ENCODE data around the gene ZNRD2.

Gene ZNRD2

DNA sequence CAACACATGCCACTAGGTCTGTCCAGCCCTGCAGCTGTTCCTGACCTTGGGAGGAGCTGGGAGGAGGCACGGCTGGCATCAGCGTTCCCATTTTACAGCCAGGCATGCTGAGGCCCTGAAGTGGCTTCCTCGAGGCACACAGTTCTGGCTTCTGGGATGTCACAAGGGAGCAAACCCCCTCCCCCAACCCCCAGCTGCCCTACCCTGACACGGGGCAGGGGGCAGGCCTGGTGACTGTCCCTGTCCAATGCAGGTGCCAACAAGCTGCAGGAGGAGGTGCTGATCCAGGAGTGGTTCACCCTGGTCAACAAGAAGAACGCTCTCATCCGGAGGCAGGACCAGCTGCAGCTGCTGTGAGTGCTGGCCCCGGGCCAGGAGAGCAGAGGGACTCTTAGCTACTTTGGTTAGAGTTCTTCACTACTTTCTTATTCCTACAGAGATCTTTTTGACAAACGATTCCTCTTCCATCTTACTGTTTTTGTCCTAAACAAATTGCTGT, 20.0 kb downstream of the ZNRD2 start:
- TF ChIP-seq, protein P1, sequence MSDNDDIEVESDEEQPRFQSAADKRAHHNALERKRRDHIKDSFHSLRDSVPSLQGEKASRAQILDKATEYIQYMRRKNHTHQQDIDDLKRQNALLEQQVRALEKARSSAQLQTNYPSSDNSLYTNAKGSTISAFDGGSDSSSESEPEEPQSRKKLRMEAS (IDR thresholded peaks at IDR 0.05) = no peak
- no peak for TF ChIP-seq TEAD4 (IDR thresholded peaks at IDR 0.05)
- TF ChIP-seq FOXM1 (IDR thresholded peaks at IDR 0.05; ENCODE audit: borderline replicate concordance, low read depth) = no peak
- TF ChIP-seq, protein P2, sequence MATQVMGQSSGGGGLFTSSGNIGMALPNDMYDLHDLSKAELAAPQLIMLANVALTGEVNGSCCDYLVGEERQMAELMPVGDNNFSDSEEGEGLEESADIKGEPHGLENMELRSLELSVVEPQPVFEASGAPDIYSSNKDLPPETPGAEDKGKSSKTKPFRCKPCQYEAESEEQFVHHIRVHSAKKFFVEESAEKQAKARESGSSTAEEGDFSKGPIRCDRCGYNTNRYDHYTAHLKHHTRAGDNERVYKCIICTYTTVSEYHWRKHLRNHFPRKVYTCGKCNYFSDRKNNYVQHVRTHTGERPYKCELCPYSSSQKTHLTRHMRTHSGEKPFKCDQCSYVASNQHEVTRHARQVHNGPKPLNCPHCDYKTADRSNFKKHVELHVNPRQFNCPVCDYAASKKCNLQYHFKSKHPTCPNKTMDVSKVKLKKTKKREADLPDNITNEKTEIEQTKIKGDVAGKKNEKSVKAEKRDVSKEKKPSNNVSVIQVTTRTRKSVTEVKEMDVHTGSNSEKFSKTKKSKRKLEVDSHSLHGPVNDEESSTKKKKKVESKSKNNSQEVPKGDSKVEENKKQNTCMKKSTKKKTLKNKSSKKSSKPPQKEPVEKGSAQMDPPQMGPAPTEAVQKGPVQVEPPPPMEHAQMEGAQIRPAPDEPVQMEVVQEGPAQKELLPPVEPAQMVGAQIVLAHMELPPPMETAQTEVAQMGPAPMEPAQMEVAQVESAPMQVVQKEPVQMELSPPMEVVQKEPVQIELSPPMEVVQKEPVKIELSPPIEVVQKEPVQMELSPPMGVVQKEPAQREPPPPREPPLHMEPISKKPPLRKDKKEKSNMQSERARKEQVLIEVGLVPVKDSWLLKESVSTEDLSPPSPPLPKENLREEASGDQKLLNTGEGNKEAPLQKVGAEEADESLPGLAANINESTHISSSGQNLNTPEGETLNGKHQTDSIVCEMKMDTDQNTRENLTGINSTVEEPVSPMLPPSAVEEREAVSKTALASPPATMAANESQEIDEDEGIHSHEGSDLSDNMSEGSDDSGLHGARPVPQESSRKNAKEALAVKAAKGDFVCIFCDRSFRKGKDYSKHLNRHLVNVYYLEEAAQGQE (IDR thresholded peaks at IDR 0.05; ENCODE audit: low read depth) = no peak
- TF ChIP-seq ZBTB7A (IDR thresholded peaks at IDR 0.05; ENCODE audit: low read depth) = no peak
- no peak for TF ChIP-seq NFIC (IDR thresholded peaks at IDR 0.05)
- no peak for TF ChIP-seq RAD21 (IDR thresholded peaks at IDR 0.05; ENCODE audit: low read depth)
- TF ChIP-seq EP300 (IDR thresholded peaks at IDR 0.05; ENCODE audit: borderline replicate concordance) = no peak
- no peak for TF ChIP-seq CEBPB (IDR thresholded peaks at IDR 0.05)
- TF ChIP-seq EGR1 (IDR thresholded peaks at IDR 0.05) = no peak
- no peak for TF ChIP-seq TAF1 (IDR thresholded peaks at IDR 0.05; ENCODE audit: low read depth)
- TF ChIP-seq TCF12 (IDR thresholded peaks at IDR 0.05; ENCODE audit: low read depth) = no peak
- no peak for TF ChIP-seq CREB1 (IDR thresholded peaks at IDR 0.05; ENCODE audit: low read depth)
- no peak for TF ChIP-seq YY1 (IDR thresholded peaks at IDR 0.05; ENCODE audit: low read depth)
- TF ChIP-seq, protein P3, sequence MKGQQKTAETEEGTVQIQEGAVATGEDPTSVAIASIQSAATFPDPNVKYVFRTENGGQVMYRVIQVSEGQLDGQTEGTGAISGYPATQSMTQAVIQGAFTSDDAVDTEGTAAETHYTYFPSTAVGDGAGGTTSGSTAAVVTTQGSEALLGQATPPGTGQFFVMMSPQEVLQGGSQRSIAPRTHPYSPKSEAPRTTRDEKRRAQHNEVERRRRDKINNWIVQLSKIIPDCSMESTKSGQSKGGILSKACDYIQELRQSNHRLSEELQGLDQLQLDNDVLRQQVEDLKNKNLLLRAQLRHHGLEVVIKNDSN (IDR thresholded peaks at IDR 0.05) = no peak

DNA sequence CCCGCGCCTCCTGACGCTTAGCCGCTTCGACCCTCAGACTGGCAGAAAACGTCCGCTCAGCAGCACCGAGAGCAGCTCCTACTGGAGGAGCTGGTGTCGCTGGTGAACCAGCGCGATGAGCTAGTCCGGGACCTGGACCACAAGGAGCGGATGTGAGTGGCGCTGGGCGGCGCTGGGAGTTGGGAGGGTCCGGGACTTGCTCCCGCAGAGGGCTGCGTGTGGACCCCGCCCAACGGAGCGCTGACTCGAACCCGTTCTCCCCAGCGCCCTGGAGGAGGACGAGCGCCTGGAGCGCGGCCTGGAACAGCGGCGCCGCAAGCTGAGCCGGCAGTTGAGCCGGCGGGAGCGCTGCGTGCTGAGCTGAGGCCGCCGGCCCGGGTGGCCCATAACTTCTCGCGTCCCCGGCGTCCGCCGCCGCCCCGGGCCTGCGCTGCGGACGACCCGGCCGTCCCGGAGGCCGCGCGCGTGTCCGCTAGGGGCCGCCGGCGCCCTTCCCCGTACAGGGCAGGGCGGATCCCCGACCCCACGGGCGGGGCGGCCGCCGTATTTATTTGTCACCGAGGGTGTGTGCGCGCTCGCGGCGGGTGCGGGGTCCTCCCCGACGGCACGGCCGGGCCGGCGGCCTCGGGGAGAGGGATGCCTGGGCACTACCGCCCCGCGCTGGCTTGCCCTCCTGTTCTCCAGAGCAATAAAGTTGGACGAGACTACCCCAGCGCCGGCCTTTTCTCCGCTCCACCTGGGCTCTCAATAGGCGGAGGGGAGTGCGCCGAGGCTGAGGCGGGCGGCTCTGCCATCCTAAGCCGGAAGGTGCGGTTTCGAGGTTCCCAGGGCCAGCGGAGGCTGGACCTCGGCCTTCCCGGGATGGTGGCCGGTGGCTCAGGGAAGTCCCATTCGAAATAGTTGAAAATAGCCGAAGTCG, 21.9 kb downstream of the ZNRD2 start:
- TF ChIP-seq, protein P3 (IDR thresholded peaks at IDR 0.05) = no peak
- TF ChIP-seq RAD21 (IDR thresholded peaks at IDR 0.05; ENCODE audit: low read depth) (no peak), TAF1 (IDR thresholded peaks at IDR 0.05; ENCODE audit: low read depth) (no peak), ZBTB7A (IDR thresholded peaks at IDR 0.05; ENCODE audit: low read depth) (no peak), CREB1 (IDR thresholded peaks at IDR 0.05; ENCODE audit: low read depth) (no peak), NFIC (IDR thresholded peaks at IDR 0.05) (no peak), TCF12 (IDR thresholded peaks at IDR 0.05; ENCODE audit: low read depth) (no peak), TEAD4 (IDR thresholded peaks at IDR 0.05) (no peak), YY1 (IDR thresholded peaks at IDR 0.05; ENCODE audit: low read depth) (no peak), EGR1 (IDR thresholded peaks at IDR 0.05) (no peak), CEBPB (IDR thresholded peaks at IDR 0.05) (no peak)

DNA sequence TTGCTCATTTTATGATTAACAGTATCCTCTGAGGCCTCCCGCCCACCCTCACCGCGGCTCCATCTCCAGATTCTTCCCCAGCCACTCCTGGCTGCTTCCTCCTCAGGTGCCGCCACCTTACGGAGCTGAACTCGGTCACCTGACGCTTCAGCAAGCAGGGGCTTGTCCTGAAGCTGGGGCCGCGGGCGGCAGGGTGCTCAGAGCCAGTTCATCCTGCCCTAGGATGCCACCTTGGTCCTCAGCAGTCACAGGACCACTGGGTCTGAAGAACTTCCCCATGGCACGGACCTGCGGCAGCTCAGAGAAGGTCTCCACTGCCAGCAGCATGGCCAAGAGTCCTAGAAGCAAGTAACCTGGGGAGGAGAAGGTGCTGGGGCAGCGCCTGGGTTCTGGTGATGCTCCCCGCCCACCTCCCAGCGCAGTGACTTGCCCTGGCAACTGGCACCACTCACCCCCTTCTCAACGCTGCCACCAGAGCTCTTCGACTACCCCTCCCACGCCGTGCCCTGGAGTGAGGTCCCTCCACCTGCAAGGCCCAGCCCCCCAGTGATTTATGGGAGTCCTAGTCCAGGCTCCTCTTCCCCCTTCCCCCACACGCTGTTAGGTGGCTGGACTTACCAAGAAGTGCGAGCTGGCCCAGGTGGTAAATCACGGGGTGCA, 22.7 kb downstream of the ZNRD2 start:
- TF ChIP-seq, protein P2 (IDR thresholded peaks at IDR 0.05; ENCODE audit: low read depth) = no peak
- TF ChIP-seq EGR1 (IDR thresholded peaks at IDR 0.05) (no peak), FOXM1 (IDR thresholded peaks at IDR 0.05; ENCODE audit: borderline replicate concordance, low read depth) (no peak), ZBTB7A (IDR thresholded peaks at IDR 0.05; ENCODE audit: low read depth) (no peak), RAD21 (IDR thresholded peaks at IDR 0.05; ENCODE audit: low read depth) (no peak), CEBPB (IDR thresholded peaks at IDR 0.05) (no peak), EP300 (IDR thresholded peaks at IDR 0.05; ENCODE audit: borderline replicate concordance) (no peak), YY1 (IDR thresholded peaks at IDR 0.05; ENCODE audit: low read depth) (no peak), NFIC (IDR thresholded peaks at IDR 0.05) (no peak), TCF12 (IDR thresholded peaks at IDR 0.05; ENCODE audit: low read depth) (no peak), CREB1 (IDR thresholded peaks at IDR 0.05; ENCODE audit: low read depth) (no peak), TEAD4 (IDR thresholded peaks at IDR 0.05) (no peak), TAF1 (IDR thresholded peaks at IDR 0.05; ENCODE audit: low read depth) (no peak)
- TF ChIP-seq, protein P1 (IDR thresholded peaks at IDR 0.05) = no peak
- TF ChIP-seq, protein P3 (IDR thresholded peaks at IDR 0.05) = no peak
